Panc1 (cell line): ENCODE results near the gene GPR176.

Experiments used
- CTCF ChIP-seq: fragments of 450-650 bp; IDR thresholded peaks from 2 replicates; pipeline ENCODE4 v1.5.1; 2017; ENCODE audit warnings: mild to moderate bottlenecking
- POLR2AphosphoS5 ChIP-seq: IDR thresholded peaks from 2 replicates; pipeline ENCODE4 v1.6.1; 2012; ENCODE audit warnings: mild to moderate bottlenecking, low read depth, low read length, moderate library complexity
- REST ChIP-seq, 2 experiments: IDR thresholded peaks; 2 replicates each; pipeline ENCODE4 v1.6.1; 2011 to 2012; ENCODE audit warnings: low read depth in 2 of 2, control low read depth in 1 of 2, low read length in 1 of 2, mild to moderate bottlenecking in 1 of 2, moderate library complexity in 1 of 2; ENCODE audit not compliant: insufficient read depth in 1 of 2
- SIN3A ChIP-seq: IDR thresholded peaks from 2 replicates; pipeline ENCODE4 v1.6.1; 2012; ENCODE audit warnings: low read depth, mild to moderate bottlenecking, low read length, moderate library complexity, borderline replicate concordance; ENCODE audit not compliant: insufficient read depth
- TCF7L2 ChIP-seq: IDR thresholded peaks from 2 replicates; pipeline ENCODE4 v1.6.1; 2011; ENCODE audit warnings: mild to moderate bottlenecking, low read depth, low read length, inconsistent platforms

- TF ChIP-seq CTCF (no peak), TCF7L2 (no peak), SIN3A (no peak), REST (IDR thresholded peaks at IDR 0.05; ENCODE audit: insufficient read depth in 1 of 2, low read depth in 2 of 2, low read length in 1 of 2) (no peak), POLR2AphosphoS5 (no peak)
Measured at GRCh38 chr15:39826975-39827374, 93.1 kb downstream of the GPR176 start.
